GM18951 (cell line): ENCODE measurements around the gene PITX3.
"Not testable (repeated sequence)": the region's sequence is repeated elsewhere in the genome, so short reads cannot be mapped to it uniquely, and the experiment has no call there.

Experiments
- POLR2A ChIP-seq: IDR thresholded peaks from 4 replicates; pipeline ENCODE4 v1.6.1; 2011; ENCODE audit warnings: mild to moderate bottlenecking; ENCODE audit not compliant: insufficient read length, insufficient read depth; ENCODE audit errors: extremely low read depth
- in situ Hi-C: fragments of 300-500 bp; cut with MboI; formaldehyde crosslinking; loops from one replicate; pipeline ENCODE4 v1.12.0; 2022; ENCODE audit warnings: low sequenced_read_pairs, mixed read lengths, inconsistent platforms; ENCODE audit not compliant: unreplicated experiment

The PITX3 gene

GRCh38 chr10:102225646-102226541, 15.4 kb downstream of the PITX3 start, which contains the start of gene ELOVL3:
Gene ELOVL3 (plus strand): TSS chr10:102226299. CDS start chr10:102226549, 250 bp downstream.
- peak; percentile 5 for TF ChIP-seq POLR2A
- in situ Hi-C loops: no loop called here

DNA sequence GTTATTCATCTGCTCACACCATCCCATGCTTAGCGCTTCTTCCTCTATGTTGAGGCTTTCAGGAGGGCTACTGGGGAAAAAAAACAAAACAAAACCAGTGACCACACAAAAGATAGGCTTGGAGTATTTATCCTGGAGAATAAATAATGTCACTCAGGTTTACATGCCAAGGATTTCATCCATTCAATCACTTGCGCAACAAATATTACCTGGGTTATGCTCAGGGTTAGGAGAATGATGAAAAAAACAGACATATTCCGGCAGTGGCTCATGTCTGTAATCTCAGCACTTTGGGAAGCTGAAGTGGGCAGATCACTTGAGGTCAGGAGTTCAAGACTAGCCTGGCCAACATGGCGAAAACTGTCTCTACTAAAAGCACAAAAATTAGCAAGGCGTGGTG, 18.5 kb downstream of the PITX3 start:
- in situ Hi-C loops: no loop called here
- TF ChIP-seq POLR2A: no peak

- no peak for TF ChIP-seq POLR2A
- in situ Hi-C loops: no loop called here
These were observed 20.7 kb downstream of the PITX3 start for GRCh38 chr10:102220612-102221011.

DNA sequence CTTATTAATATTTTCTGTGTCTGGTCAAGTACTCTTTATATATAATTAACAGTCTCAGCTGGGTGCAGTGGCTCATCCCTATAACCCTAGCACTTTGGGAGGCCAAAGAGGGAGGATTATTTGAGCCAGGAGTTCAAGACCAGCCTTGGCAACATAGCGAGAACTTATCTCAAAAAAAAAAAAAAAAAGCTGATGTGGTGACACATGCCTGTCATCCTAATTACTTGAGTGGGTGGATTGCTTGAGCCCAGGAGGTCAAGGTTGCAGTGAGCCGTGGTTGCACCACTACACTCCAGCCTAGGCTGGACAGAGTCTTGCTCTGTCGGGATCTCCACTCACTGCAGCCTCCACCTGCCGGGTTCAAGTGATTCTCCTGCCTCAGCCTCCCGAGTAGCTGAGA, 21.9 kb downstream of the PITX3 start:
- TF ChIP-seq POLR2A: no peak
- in situ Hi-C loops: no loop called here

DNA sequence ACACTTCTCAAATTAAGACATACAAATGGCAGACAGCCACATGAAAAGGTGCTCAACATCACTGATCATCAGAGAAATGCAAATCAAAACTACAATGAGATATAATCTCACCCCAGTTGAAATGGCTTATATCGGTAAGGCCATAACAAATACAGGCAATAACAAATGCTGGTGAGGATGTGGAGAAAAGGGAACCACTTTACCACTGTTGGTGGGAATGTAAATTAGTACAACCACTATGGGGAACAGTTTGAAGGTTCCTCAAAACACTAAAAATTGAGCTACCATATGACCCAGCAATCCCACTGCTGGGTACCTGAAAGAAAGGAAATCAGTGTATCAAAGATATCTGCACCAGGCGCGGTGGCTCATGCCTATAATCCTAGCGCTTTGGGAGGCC, 27.7 kb downstream of the PITX3 start:
- in situ Hi-C loops: not testable (repeated sequence)

DNA sequence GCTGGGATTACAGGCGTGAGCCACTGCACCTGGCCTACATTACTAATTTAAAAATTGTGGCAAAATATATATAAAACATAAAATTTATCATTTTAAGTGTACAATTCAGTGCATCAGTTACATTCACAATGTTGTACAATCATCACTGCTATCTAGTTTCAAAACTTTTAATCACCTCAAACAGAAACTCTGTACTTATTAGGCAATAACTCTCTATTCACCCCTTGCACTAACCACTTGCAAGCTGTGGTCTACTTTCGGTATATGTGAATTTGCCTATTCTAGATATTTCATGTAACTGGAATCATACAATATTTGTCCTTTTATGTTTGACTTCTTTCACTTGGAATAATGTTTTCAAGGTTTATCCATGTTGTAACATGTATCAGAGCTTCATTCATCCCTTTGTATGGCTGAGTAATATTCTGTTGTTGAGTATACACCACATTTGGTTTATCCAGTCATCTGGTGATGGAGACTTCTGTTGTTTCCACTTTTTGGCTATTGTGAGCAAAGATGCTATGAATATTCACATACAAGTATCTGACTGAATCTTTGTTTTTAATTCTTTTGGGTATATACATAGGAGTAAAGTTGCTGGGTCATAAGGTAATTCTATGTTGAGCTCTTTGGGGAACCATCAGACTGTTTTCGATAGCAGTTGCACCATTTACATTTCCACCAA, 29.6 kb downstream of the PITX3 start:
- in situ Hi-C loops: no loop called here
- no peak for TF ChIP-seq POLR2A

DNA sequence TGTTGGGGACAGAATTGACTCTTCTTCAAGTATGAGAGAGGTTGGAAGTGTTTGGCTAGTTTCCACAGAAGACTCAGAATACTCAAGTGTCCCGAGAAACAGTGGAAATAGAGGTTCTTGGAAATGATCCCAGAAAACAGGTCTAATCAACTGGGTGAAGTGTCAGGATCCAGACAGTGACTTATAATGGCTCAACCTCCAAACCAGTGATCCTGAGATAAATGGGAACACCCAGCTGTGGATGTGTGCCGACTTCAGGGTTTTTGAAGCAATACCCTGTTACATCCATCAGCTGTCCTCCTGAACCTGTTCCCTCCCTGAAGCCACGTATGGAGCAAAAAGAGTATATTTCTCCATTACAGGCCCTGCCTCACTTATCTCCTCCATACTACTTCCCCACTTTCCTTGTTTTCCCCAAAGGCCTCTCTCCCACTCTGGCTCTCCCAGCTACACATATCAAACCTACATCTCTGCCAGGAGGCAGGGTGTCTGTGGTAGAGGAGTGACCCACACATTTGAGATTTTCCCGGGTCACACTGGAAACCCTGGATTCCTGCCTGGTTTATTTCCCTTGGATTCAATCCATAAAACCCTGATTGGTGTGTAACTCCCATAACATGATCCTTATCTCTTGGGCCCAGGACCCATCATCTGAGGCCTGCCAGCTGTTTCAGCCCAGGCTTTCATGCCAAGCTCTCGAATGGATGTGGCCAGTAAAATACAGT, 32.8 kb downstream of the PITX3 start:
- no peak for TF ChIP-seq POLR2A
- in situ Hi-C loops: no loop called here

DNA sequence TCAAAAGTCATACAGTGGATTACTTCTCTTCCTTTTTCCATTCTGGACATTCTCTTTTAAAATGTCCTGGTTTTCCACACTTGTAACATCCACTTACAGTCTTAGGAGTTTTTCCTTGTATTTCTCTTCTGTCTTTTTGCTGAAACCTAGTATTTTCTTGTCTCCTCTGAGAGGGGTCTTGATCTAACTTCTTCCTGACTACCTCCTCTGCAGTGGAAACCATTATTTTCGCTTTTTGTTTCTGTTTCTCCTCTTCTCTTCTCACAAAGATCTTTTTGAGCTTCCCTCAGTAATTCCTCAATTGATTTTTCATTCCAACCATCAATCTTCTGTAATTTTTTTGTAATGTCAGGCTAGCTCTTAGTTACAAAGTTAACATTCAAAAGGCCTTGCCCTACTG, 38.9 kb downstream of the PITX3 start:
- no peak for TF ChIP-seq POLR2A
- in situ Hi-C loops: no loop called here

DNA sequence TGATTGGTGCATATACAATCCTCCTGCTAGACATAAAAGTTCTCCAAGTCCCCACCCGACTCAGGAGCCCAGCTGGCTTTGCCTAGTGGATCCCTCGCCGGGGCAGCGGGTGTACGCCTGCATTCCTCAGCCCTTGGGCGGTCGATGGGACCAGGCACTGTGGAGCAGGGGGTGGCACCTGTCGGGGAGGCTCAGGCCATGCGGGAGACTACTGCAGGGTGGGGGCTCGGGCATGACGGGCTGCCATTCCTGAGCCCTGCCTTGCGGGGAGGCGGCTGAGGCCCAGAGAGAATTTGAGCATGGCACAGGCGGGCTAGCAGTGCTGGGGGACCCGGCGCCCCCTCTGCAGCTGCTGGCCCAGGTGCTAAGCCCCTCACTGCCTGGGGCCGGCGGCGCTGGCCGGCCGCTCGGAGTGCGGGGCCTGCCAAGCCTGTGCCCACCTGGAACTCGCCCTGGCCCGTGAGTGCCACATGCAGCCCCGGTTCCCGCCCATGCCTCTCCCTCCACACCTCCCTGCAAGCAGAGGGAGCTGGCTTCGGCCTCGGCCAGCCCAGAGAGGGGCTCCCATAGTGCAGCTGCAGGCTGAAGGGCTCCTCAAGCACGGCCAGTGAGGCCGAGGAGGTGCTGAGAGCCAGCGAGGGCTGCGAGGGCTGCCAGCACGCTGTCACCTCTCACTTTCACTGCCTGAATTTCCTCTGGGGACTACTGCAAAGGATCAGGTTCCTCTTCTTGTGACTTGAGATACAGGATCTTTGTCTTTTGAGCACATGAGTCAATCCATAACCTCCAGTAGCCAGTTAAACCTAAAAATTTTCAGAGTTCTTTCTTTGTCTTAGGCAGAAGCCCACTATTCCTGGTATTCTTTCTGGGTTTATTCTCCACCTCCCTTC, 40.3 kb downstream of the PITX3 start:
- TF ChIP-seq POLR2A: no peak
- in situ Hi-C loops: no loop called here

DNA sequence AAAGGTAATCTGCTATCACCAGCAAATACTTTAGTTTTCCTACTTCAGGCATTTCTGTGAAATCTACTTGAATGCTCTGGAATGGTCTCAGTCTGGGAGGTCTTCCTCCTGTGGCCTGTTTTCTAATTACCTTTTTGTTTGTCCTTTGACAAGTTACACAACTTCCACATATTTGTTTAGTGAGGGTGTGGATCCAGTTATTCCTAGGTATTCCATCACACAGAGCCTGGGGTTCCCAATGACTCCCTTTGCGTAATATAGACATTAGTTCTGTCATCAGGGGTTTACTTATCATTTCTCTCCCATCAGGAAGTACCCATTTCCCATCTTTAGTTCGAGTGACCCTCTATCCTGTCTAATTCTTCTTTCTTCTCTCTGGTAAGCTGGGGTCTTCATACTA, 43.3 kb downstream of the PITX3 start:
- in situ Hi-C loops: no loop called here
- TF ChIP-seq POLR2A: no peak

- in situ Hi-C loops: no loop called here
- no peak for TF ChIP-seq POLR2A
These were observed 44.4 kb downstream of the PITX3 start for GRCh38 chr10:102196893-102197292.

DNA sequence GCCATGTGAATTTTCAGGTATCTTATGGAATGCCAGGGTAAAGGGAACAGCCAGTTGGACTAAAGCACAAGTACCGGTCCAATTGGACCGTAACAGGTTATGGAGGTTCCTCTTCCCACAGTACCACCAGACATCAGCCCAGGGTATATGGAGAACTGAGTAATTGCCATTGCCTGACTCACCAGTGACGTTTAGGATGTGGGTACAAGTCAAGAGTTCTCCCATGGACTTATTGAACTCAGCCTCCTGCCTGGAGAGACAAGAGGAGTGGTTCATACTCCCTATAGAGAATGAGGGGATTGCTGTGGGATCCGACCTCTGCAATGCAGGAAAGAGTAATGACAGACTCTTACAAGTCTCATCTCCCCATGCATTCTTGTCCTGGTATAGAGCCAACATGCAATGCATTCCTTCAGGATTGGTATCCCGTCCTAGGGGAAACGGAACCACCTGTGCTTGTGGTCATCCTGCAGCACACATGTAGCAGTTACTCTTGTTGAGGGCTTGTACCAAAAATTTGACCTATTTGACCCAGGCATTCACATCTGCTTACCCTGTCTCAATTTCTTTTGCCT, 45.9 kb downstream of the PITX3 start:
- in situ Hi-C loops: no loop called here
- TF ChIP-seq POLR2A: no peak
